ENCODE data around the gene ERVK3-1.

GRCh38 chr19:58277197-58277596, 28.0 kb upstream of the ERVK3-1 start:
- TF ChIP-seq POLR2AphosphoS5 (IDR thresholded peaks at IDR 0.05; ENCODE audit: low read depth, low read length) (no peak), POLR2A (IDR thresholded peaks at IDR 0.05; ENCODE audit: low read depth, low read length) (no peak)

Data from GM12892 (cell line).